HL-60 (cell line): ENCODE measurements around the gene MACROD2.

ENCODE experiments used
- DNase-seq, 2 experiments: peaks; one replicate each; pipeline ENCODE4 v3.0.0-alpha.2; 2010 to 2020; ENCODE audit warnings: low read depth in 1 of 2, low spot score in 1 of 2
- H3K27ac ChIP-seq: fragments of 250-450 bp; sonication (Bioruptor Pico); replicated peaks from 2 replicates; pipeline ENCODE4 v1.5.1; 2020; ENCODE audit warnings: mild to moderate bottlenecking, moderate library complexity
- H3K27me3 ChIP-seq: fragments of 250-450 bp; sonication (Bioruptor Pico); 2 replicates; pipeline ENCODE4 v1.5.1; 2021; ENCODE audit warnings: mild to moderate bottlenecking, moderate library complexity; ENCODE audit not compliant: insufficient read depth, poor library complexity, severe bottlenecking
- H3K4me3 ChIP-seq: replicated peaks from 2 replicates; pipeline ENCODE4 v1.5.1; 2011; ENCODE audit warnings: mild to moderate bottlenecking, control low read depth, low read length; ENCODE audit not compliant: insufficient read depth
- GABPA ChIP-seq: IDR thresholded peaks from 2 replicates; pipeline ENCODE4 v1.6.1; 2012; ENCODE audit warnings: low read depth
- POLR2AphosphoS5 ChIP-seq: IDR thresholded peaks from 2 replicates; pipeline ENCODE4 v1.6.1; 2012; ENCODE audit warnings: low read depth
- SPI1 ChIP-seq: IDR thresholded peaks from 2 replicates; pipeline ENCODE4 v1.6.1; 2012; ENCODE audit warnings: low read depth, mild to moderate bottlenecking, borderline replicate concordance
- TF ChIP-seq, protein P1 (sequence below): IDR thresholded peaks from 2 replicates; pipeline ENCODE4 v1.6.1; 2012; ENCODE audit warnings: low read depth; ENCODE audit not compliant: insufficient replicate concordance
- TF ChIP-seq, protein P2 (sequence below): IDR thresholded peaks from one replicate; pipeline ENCODE4 v1.5.1; 2011; ENCODE audit warnings: low read length, control low read depth, inconsistent platforms; ENCODE audit not compliant: insufficient read depth

The MACROD2 gene

GRCh38 chr20:15113144-15113773 is 1117.9 kb downstream of the MACROD2 start:
- TF ChIP-seq POLR2AphosphoS5 (no peak), SPI1 (no peak), GABPA (no peak)
- TF ChIP-seq, protein P1, sequence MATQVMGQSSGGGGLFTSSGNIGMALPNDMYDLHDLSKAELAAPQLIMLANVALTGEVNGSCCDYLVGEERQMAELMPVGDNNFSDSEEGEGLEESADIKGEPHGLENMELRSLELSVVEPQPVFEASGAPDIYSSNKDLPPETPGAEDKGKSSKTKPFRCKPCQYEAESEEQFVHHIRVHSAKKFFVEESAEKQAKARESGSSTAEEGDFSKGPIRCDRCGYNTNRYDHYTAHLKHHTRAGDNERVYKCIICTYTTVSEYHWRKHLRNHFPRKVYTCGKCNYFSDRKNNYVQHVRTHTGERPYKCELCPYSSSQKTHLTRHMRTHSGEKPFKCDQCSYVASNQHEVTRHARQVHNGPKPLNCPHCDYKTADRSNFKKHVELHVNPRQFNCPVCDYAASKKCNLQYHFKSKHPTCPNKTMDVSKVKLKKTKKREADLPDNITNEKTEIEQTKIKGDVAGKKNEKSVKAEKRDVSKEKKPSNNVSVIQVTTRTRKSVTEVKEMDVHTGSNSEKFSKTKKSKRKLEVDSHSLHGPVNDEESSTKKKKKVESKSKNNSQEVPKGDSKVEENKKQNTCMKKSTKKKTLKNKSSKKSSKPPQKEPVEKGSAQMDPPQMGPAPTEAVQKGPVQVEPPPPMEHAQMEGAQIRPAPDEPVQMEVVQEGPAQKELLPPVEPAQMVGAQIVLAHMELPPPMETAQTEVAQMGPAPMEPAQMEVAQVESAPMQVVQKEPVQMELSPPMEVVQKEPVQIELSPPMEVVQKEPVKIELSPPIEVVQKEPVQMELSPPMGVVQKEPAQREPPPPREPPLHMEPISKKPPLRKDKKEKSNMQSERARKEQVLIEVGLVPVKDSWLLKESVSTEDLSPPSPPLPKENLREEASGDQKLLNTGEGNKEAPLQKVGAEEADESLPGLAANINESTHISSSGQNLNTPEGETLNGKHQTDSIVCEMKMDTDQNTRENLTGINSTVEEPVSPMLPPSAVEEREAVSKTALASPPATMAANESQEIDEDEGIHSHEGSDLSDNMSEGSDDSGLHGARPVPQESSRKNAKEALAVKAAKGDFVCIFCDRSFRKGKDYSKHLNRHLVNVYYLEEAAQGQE = no peak
- TF ChIP-seq, protein P2, sequence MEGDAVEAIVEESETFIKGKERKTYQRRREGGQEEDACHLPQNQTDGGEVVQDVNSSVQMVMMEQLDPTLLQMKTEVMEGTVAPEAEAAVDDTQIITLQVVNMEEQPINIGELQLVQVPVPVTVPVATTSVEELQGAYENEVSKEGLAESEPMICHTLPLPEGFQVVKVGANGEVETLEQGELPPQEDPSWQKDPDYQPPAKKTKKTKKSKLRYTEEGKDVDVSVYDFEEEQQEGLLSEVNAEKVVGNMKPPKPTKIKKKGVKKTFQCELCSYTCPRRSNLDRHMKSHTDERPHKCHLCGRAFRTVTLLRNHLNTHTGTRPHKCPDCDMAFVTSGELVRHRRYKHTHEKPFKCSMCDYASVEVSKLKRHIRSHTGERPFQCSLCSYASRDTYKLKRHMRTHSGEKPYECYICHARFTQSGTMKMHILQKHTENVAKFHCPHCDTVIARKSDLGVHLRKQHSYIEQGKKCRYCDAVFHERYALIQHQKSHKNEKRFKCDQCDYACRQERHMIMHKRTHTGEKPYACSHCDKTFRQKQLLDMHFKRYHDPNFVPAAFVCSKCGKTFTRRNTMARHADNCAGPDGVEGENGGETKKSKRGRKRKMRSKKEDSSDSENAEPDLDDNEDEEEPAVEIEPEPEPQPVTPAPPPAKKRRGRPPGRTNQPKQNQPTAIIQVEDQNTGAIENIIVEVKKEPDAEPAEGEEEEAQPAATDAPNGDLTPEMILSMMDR = no peak
- DNase-seq = no peak
- H3K27ac ChIP-seq = no peak overlapping the region
- no peak overlapping the region for H3K4me3 ChIP-seq
- H3K27me3 ChIP-seq = no peaks in the 10 kb centered on the region

- no peak overlapping the region for H3K27ac ChIP-seq
- H3K4me3 ChIP-seq = no peak overlapping the region
- TF ChIP-seq, protein P2 = no peak
- TF ChIP-seq GABPA = no peak
- TF ChIP-seq, protein P1 = no peak
- TF ChIP-seq SPI1 = no peak
- no peak for TF ChIP-seq POLR2AphosphoS5
- no peaks in the 10 kb centered on the region for H3K27me3 ChIP-seq
- DNase-seq = no peak
Measured at GRCh38 chr20:15119852-15120487, 1124.7 kb downstream of the MACROD2 start.

DNA sequence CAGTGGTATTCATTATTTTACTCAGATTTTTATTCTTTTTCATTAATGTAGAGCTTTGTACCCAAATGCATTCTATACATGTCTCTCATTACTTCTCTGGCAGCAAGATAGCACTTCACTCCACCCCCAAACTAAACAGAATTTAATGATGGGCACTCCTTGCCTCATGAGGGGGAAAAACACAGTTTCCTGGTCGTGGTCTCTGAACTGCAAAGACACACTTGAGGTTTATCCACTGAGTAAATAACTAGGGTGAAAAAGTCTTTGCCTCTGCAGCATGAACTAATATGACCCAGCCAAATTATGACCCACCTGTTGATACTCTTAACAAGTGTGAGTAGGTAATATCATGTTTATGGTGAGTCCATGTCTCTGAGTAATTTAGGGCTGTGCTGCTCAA is 1127.3 kb downstream of the MACROD2 start:
- H3K27me3 ChIP-seq = no peaks in the 10 kb centered on the region
- TF ChIP-seq SPI1 = no peak
- TF ChIP-seq GABPA = no peak
- TF ChIP-seq, protein P1 = no peak
- no peak for TF ChIP-seq POLR2AphosphoS5
- TF ChIP-seq, protein P2 = no peak
- no peak for DNase-seq

More for the DNA sequence above, 1127.3 kb downstream of the MACROD2 start:
- Histone ChIP-seq H3K4me3 (no peak overlapping the region), H3K27ac (no peak overlapping the region)
